NT2/D1 (cell line): ENCODE results near the gene MTERF2.

Experiments used
- SUZ12 ChIP-seq: IDR thresholded peaks from 2 replicates; pipeline ENCODE4 v1.6.1; 2011; ENCODE audit not compliant: insufficient read length, insufficient read depth; ENCODE audit errors: extremely low read depth
- YY1 ChIP-seq: IDR thresholded peaks from 2 replicates; pipeline ENCODE4 v1.6.1; 2011; ENCODE audit not compliant: insufficient read length, insufficient read depth
- ZNF274 ChIP-seq: IDR thresholded peaks from 2 replicates; pipeline ENCODE4 v1.6.1; 2011; ENCODE audit warnings: mild to moderate bottlenecking, low read depth, low read length

DNA sequence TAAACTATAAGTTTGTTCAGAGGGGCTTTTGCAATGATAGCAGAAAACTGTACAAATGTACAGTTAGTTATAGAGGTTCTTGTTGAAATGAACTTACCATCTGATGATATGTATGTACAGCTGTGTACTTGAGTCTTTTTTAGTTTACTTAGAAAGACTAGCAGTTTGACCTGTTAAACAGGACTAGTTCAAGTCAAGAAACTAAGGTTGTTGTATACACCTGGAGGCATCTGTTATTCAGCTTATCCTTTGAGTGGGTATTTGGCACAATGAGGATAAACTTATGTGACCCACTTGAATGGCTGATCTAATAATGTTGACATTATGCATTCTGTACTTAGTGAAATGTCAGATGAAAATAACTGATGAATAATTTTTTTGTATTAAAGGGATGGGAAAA is 13.4 kb downstream of the MTERF2 start:
- no peak for TF ChIP-seq YY1
- no peak for TF ChIP-seq ZNF274
- no peak for TF ChIP-seq SUZ12
